ENCODE results near the gene C9orf85. TPM values are rescaled to one million over a fixed set of nuclear protein-coding genes. Genes with fewer than 3 reads are reported as not detected.

Gene C9orf85
- total and polyA plus RNA-seq, 8 donors, result 8.3 to 20.8 (median 18.2) TPM

- H3K4me1 ChIP-seq, result peaks cover 18 to 41% of the 10 kb centered on the region in 2 donors
- intact Hi-C loops (cut with DNase I), result loop anchor here in 1 of 2 donors (10.0 kb wide), 1 partner anchor 56 kb away; no protein-coding TSS in a partner anchor
- H3K27me3 ChIP-seq, result no peaks in the 10 kb centered on the region
- peak in 1 of 4 donors; percentile 91 for DNase-seq
- peak overlapping the region; percentile 98 to 99 for H3K4me3 ChIP-seq
- peak; percentile 19 for ATAC-seq
- no peaks in the 10 kb centered on the region for H3K36me3 ChIP-seq
- TF ChIP-seq CTCF (IDR thresholded peaks at IDR 0.05), result no peak
- H3K27ac ChIP-seq, result peak overlapping the region; percentile 96 to 97
- no peaks in the 10 kb centered on the region for H3K9me3 ChIP-seq
Observed at GRCh38 chr9:71910650-71911060, 784 bp upstream of the C9orf85 start.

GRCh38 chr9:71911908-71912335 lies 483 bp downstream of the C9orf85 start:
- no peak for ATAC-seq
- H3K4me3 ChIP-seq, result peak overlapping the region; percentile 98 to 99
- no peak for TF ChIP-seq CTCF (IDR thresholded peaks at IDR 0.05)

GRCh38 chr9:71915495-71915894 lies 4.1 kb downstream of the C9orf85 start:
- Histone ChIP-seq H3K9me3 (no peaks in the 10 kb centered on the region), H3K36me3 (no peaks in the 10 kb centered on the region), H3K4me3 (no peak overlapping the region), H3K27me3 (no peaks in the 10 kb centered on the region), H3K4me1 (peaks cover 8 to 23% of the 10 kb centered on the region in 2 donors), H3K27ac (no peak overlapping the region)
- ATAC-seq (no peak), DNase-seq (no peak)
- intact Hi-C loops (cut with DNase I), result loop anchor here in 1 of 2 donors (10.0 kb wide), 1 partner anchor 61 kb away; no protein-coding TSS in a partner anchor
- TF ChIP-seq CTCF (IDR thresholded peaks at IDR 0.05), result no peak

More at GRCh38 chr9:71911908-71912335, 483 bp downstream of the C9orf85 start:
- Histone ChIP-seq H3K27me3 (no peaks in the 10 kb centered on the region), H3K27ac (peak overlapping the region; percentile 96 to 97), H3K4me1 (peaks cover 18 to 41% of the 10 kb centered on the region in 2 donors), H3K36me3 (no peaks in the 10 kb centered on the region), H3K9me3 (no peaks in the 10 kb centered on the region)
- DNase-seq, result peak in 2 of 4 donors; percentile 53 to 57
- intact Hi-C loops (cut with DNase I), result loop anchor here in 1 of 2 donors (10.0 kb wide), 1 partner anchor 57 kb away; no protein-coding TSS in a partner anchor

- H3K36me3 ChIP-seq, result no peaks in the 10 kb centered on the region
- ATAC-seq (no peak), DNase-seq (no peak)
- no peak for TF ChIP-seq CTCF (IDR thresholded peaks at IDR 0.05)
- H3K27me3 ChIP-seq, result no peaks in the 10 kb centered on the region
- H3K9me3 ChIP-seq, result no peaks in the 10 kb centered on the region
- no peak overlapping the region for H3K27ac ChIP-seq
- peaks cover 7 to 21% of the 10 kb centered on the region in 2 donors for H3K4me1 ChIP-seq
- intact Hi-C loops (cut with DNase I), result loop anchor here in 1 of 2 donors (10.0 kb wide), 1 partner anchor 62 kb away; no protein-coding TSS in a partner anchor
- H3K4me3 ChIP-seq, result no peak overlapping the region
Observed at GRCh38 chr9:71916834-71917534, 5.5 kb downstream of the C9orf85 start.

- no peak for TF ChIP-seq CTCF (IDR thresholded peaks at IDR 0.05)
- no peak overlapping the region for H3K27ac ChIP-seq
- intact Hi-C loops (cut with DNase I), result loop anchor here in 1 of 2 donors (10.0 kb wide), 1 partner anchor 64 kb away; no protein-coding TSS in a partner anchor
- H3K36me3 ChIP-seq, result no peaks in the 10 kb centered on the region
- no peak for DNase-seq
- H3K4me3 ChIP-seq, result no peak overlapping the region
- H3K4me1 ChIP-seq, result peaks cover 0 to 6% of the 10 kb centered on the region in 2 donors
- H3K27me3 ChIP-seq, result no peaks in the 10 kb centered on the region
- no peaks in the 10 kb centered on the region for H3K9me3 ChIP-seq
- ATAC-seq, result no peak
Observed at GRCh38 chr9:71918419-71918818, 7.0 kb downstream of the C9orf85 start.
